ENCODE data around the gene ARMH1.

ARMH1 gene

DNA sequence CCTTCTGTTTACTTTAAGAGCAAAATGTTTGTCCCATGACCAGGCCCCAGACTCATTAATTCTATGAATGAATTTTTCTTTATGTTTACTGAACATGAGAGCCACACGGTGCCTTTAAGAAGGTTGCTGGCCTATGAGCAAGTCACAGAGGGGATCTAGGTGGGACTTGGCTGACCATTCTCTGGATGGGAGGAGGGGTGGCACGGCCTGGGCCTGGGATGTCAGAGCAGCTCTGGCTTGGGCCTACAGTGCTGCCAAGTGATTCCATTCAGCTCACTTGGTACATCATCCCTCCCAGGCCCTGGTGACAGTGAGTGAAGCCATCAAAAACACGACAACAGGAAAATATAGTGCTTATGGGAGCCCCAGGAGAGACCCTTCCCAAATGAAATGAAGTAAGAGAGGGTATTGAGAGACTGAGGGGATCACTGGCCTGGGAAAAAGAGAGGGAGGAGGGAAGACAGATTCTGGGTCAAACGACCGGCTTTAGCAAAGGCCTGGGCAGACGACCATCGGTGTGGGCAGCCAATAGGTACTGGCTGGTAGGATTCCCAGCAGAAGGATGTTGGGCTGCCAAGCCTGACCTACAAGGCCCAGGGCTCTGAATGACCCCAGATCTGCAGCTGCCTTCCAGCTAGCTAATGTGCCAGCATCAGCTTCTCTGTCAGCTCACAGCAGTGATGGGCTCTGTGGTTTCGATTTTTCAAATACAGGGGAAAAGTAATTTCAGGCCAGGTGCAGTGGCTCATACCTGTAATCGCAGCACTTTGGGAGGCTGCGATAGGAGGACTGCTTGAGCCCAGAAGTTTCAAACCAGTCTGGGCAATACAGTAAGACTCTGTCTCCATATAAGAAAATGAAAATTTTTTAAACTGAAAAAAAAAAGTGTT is 3.5 kb upstream of the ARMH1 start:
- DNase-seq (ENCODE audit: low read depth in 2 of 2) = no peak

GRCh38 chr1:44672254-44672955 is 2.1 kb upstream of the ARMH1 start:
- DNase-seq (ENCODE audit: low read depth in 2 of 2) = no peak

- no peak for DNase-seq (ENCODE audit: low read depth in 2 of 2)
Measured at GRCh38 chr1:44672961-44673674, 1.4 kb upstream of the ARMH1 start.

DNA sequence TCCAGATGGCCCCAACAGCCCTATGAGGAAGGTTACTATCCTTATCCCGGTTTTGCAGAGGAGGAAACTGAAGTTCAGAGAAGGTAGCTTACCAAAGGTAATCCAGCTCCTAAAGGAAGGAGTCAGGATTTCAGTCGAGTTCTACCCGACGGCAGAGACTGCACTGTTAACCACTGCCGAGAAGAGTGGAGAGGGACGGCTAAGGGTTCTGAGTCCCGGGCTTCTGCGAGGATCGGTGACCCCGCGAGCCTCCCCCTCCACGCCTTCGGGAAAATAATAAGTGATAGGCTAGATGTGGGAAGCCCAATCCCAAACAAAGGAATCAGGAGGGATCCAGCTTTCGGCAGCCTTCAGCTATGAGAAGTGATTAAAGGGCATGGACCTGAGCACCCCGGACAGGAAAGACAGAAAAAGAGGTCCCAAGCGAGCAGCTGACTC is 820 bp upstream of the ARMH1 start:
- DNase-seq (ENCODE audit: low read depth in 2 of 2) = no peak

DNA sequence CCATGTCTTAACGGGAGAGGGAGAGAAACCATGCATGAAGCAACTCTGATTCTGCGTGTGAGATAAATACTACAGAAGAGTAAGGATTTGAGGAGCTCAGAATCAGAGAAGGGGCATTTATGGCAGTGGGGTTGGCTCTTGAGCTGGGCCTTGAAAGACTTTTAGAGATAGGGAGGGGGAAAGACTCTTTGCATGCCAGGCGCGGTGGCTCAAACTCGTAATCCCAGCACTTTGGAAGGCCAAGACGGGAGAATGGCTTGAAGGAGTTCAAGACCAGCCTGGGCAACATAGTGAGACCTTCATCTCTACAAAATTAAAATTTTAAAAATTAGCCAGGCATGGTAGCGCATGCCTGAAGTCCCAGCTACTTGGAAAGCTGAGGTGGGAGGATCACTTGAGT is 672 bp downstream of the ARMH1 start:
- DNase-seq (ENCODE audit: low read depth in 2 of 2) = no peak

GRCh38 chr1:44676484-44677200 is 2.1 kb downstream of the ARMH1 start:
- peak in 1 of 2 experiments; percentile 23 for DNase-seq (ENCODE audit: low read depth in 2 of 2)

DNA sequence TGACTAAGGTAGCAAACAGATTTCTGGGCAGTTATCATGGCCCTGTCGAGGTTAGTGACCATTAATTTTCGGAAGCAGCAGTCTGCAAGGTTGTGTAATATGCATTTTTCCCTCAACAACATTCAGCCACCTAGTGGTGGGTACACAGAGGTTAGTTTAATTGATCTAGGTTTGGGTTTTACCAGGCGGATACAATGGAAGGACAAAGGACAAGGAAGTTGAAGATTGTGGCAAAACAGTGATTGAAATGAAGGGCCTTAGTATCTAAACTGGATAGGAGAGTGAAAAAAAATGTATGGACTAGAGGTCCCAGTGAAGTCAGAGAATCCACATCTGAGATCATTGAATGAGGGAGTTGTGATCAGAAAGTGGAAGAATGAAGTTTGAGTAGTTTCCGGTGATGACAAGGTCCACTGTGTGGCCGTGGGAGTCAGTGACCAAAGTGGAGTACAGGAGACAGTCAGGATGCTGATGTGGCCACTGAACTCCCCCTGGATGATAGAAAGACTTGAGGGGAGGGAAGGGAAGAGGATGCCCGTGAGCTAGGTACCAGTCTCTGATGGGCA is 2.8 kb downstream of the ARMH1 start:
- peak in 1 of 2 experiments; percentile 3 for DNase-seq (ENCODE audit: low read depth in 2 of 2)

GRCh38 chr1:44678120-44678519 is 3.6 kb downstream of the ARMH1 start:
- no peak for DNase-seq (ENCODE audit: low read depth in 2 of 2)

- DNase-seq (ENCODE audit: low read depth in 2 of 2) = no peak
Measured at GRCh38 chr1:44678626-44679025, 4.1 kb downstream of the ARMH1 start.

GRCh38 chr1:44679468-44679867 is 5.0 kb downstream of the ARMH1 start:
- DNase-seq (ENCODE audit: low read depth in 2 of 2) = no peak

- DNase-seq (ENCODE audit: low read depth in 2 of 2) = no peak
Measured at GRCh38 chr1:44681905-44682882, 7.7 kb downstream of the ARMH1 start.

GRCh38 chr1:44682883-44683265 is 8.4 kb downstream of the ARMH1 start:
- no peak for DNase-seq (ENCODE audit: low read depth in 2 of 2)

- no peak for DNase-seq (ENCODE audit: low read depth in 2 of 2)
Measured at GRCh38 chr1:44684525-44684924, 10.0 kb downstream of the ARMH1 start.

DNA sequence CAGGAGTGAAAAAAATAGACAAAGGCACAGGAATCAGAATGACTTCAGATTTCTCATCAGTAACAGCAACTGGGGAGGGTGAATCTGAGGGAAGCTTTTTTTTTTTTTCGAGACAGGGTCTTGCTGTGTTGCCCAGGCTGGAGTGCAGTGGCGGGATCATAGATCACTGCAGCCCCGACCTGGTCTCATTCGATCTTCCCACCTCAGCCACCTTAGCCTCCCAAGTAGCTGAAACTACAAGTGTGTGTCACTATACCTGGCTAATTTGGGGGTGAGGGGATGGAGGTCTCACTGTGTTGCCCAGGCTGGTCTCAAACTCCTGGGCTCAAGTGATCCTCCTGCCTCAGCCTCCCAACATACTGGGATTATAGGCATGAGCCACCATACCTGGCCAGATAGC is 10.7 kb downstream of the ARMH1 start:
- DNase-seq (ENCODE audit: low read depth in 2 of 2) = no peak

DNA sequence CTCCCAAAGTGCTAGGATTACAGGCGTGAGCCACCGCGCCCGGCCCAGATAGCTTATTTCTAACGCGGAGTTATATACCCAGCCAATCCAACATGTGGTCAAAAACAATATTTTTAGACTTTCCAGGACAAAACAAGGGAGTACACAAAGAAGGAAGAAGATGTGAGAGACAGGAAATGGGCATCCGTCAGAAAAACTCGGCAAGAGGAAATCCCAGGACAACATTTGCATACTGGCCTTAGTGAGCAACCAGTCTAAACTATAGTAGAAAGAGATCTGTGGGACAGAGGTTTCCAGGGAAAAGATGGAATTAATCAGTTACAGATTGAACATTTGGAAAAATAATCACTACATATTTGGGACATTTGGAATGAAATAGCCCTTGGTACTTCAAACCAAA is 11.4 kb downstream of the ARMH1 start:
- DNase-seq (ENCODE audit: low read depth in 2 of 2) = no peak

DNA sequence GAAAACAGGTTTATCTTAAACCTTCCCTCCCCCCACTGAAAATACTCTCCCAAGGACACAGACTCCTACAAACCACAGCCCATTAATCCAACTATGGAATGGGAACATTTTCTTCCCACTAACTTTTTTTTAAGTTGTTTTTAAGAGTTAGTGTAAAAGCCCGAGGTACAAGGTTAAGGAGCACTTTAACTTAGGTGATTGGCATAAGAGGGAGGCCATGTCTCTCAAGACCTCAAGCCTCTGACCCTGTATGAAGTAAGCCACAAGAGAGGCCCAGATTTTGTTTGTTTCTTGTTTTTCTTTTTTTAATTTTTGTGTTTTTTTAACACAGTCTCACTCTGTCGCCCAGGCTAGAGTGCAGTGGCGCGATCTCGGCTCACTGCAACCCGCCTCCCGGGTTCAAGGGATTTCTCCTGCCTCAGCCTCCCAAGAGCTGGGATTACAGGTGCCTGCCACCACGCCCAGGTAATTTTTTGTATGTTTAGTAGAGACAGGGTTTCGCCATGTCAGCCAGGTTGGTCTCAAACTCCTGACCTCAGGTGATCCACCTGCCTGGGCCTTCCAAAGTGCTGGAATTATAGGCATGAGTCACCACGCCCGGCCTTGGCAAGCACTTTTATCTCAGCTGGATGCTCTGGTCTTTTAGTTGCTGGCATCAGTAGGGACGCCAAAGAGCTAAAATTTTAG is 14.4 kb downstream of the ARMH1 start:
- no peak for DNase-seq (ENCODE audit: low read depth in 2 of 2)

DNA sequence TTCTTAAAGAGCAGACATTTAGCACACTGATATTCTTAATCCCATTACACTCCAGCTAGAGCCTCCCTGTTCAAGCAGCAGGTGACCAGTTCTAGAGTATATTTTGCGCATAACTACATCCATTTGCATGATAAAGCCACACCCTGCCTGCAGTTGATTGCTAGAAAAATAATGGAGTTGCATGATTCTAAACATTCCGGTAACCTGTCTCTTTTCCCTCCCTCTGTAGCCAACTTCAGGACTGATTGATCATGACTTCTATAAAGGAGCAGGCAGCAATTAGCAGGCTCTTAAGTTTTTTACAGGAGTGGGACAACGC is 14.9 kb downstream of the ARMH1 start:
- DNase-seq (ENCODE audit: low read depth in 2 of 2) = no peak

DNA sequence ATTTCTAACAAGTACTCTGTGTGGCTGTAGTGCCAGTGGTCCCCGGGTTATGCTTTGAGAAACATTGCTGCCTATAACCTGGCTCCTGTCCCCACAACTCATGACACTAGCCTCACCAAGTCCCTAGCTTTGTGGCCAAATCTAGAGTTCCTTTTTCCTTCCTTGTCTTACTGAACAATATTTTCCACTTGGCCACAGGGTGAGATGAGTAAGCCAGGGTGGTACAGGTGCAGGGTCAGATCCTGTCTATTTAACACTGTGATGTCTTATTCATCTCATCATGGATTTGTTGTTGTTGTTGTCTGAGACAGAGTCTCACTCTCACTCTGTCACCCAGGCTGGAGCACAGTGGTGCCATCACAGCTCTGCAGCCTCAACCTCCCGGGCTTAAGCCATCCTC is 18.6 kb downstream of the ARMH1 start:
- DNase-seq (ENCODE audit: low read depth in 2 of 2) = no peak

DNA sequence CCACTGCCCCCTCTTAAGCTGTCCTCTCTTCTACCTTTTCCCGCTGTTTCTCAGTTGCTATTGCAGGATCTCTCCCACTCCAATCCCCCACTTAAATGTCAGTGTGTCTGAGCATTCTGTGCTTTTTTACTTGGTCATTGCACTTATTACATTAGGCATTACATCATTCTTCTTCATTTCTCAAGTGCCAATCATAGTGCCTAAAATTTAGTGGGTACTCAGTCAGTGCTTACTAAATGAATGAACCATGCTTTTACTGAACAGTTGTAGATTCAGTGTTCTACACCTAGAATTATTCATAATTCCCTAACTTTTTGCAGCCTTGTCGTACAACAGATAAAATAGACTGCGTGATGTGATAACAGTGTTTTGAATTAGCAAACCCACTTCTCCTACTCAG is 19.4 kb downstream of the ARMH1 start:
- no peak for DNase-seq (ENCODE audit: low read depth in 2 of 2)

All from fibroblast of skin of left biceps (primary cell).